Neutrophil (primary cell): Measurements from ENCODE around the gene FERMT3.

Experiments used
- H3K27ac ChIP-seq: fragments of 200-600 bp; sonication (generic); 2 replicates; pipeline ENCODE4 v1.5.1; 2016; ENCODE audit warnings: mild to moderate bottlenecking, moderate library complexity
- H3K27me3 ChIP-seq: fragments of 200-600 bp; sonication (generic); 2 replicates; pipeline ENCODE4 v1.6.0; 2016; ENCODE audit warnings: mild to moderate bottlenecking
- H3K36me3 ChIP-seq: fragments of 200-600 bp; sonication (generic); 2 replicates; pipeline ENCODE4 v1.5.1; 2017
- H3K4me1 ChIP-seq, 2 experiments: fragments of 200-600 bp in 1 of 2; sonication (generic) in 1 of 2; 1 replicate in 1 of 2; 2 replicates in 1 of 2; pipeline versions ENCODE4 v1.5.1 to v1.6.1; 2013 to 2016; ENCODE audit warnings: low read depth in 1 of 2, low read length in 1 of 2, mild to moderate bottlenecking in 1 of 2, moderate library complexity in 1 of 2; ENCODE audit not compliant: control insufficient read depth in 1 of 2, insufficient read depth in 1 of 2
- H3K4me3 ChIP-seq, 2 experiments: fragments of 200-600 bp in 1 of 2; sonication (generic) in 1 of 2; 1 replicate in 1 of 2; 2 replicates in 1 of 2; pipeline ENCODE4 v1.5.1; 2013 to 2016; ENCODE audit warnings: low read depth in 1 of 2, low read length in 1 of 2, mild to moderate bottlenecking in 1 of 2, moderate library complexity in 1 of 2
- H3K9me3 ChIP-seq: fragments of 200-600 bp; sonication (generic); 2 replicates; pipeline ENCODE4 v1.5.1; 2016
- TF ChIP-seq, protein P1 (sequence below): fragments of 200-600 bp; sonication (generic); IDR thresholded peaks from 2 replicates; pipeline ENCODE4 v1.5.1; 2016; ENCODE audit warnings: antibody characterized with exemption

The FERMT3 gene

DNA sequence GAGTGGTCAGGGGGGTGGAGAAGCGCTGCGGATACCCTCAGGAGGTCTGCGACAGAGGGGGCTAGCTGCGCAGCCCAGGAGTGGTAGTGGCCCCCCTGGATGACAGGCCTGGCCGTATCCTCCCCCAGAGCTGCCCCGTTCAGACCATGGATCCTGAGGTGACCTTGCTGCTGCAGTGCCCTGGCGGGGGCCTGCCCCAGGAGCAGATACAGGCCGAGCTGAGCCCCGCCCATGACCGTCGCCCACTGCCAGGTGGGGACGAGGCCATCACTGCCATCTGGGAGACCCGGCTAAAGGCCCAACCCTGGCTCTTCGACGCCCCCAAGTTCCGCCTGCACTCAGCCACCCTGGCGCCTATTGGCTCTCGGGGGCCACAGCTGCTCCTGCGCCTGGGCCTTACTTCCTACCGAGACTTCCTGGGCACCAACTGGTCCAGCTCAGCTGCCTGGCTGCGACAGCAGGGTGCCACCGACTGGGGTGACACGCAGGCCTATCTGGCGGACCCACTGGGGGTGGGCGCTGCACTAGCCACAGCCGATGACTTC, 20.1 kb downstream of the FERMT3 start:
- TF ChIP-seq, protein P1, sequence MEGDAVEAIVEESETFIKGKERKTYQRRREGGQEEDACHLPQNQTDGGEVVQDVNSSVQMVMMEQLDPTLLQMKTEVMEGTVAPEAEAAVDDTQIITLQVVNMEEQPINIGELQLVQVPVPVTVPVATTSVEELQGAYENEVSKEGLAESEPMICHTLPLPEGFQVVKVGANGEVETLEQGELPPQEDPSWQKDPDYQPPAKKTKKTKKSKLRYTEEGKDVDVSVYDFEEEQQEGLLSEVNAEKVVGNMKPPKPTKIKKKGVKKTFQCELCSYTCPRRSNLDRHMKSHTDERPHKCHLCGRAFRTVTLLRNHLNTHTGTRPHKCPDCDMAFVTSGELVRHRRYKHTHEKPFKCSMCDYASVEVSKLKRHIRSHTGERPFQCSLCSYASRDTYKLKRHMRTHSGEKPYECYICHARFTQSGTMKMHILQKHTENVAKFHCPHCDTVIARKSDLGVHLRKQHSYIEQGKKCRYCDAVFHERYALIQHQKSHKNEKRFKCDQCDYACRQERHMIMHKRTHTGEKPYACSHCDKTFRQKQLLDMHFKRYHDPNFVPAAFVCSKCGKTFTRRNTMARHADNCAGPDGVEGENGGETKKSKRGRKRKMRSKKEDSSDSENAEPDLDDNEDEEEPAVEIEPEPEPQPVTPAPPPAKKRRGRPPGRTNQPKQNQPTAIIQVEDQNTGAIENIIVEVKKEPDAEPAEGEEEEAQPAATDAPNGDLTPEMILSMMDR: no peak
- H3K27me3 ChIP-seq: no peaks in the 10 kb centered on the region
- H3K27ac ChIP-seq: peak overlapping the region; percentile 85
- peaks cover 31% of the 10 kb centered on the region for H3K36me3 ChIP-seq
- H3K4me1 ChIP-seq: peaks cover 47 to 50% of the 10 kb centered on the region in 2 experiments
- peak overlapping the region; percentile 75 to 84 for H3K4me3 ChIP-seq
- H3K9me3 ChIP-seq: no peaks in the 10 kb centered on the region

DNA sequence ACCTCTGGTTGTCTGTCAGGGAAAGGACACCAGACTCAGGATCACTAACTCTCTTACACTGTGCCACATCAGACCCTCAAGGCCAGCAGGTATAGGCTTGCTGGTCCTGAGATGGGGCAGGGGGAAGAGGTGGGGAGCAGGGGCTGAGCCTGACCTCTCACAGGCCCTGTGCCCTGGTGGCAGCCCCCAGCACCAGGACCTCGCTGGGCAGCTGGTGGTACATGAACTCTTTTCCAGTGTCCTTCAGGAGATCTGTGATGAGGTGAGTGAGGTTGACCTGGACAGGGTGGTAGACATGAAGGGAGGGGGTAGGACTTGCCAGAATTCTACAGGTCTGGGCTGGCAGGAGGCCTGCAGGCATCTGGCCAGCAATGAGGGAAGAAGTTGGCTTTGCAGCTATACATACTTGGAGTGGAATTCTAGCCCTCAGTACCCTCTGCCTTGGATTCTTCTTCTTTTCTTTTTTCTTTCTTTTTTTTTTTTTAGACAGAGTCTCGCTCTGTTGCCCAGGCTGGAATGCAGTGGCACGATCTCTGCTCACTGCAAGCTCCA, 21.0 kb downstream of the FERMT3 start:
- Histone ChIP-seq H3K9me3 (no peaks in the 10 kb centered on the region), H3K36me3 (peaks cover 23% of the 10 kb centered on the region), H3K27me3 (no peaks in the 10 kb centered on the region), H3K4me3 (peak overlapping the region; percentile 75 to 84), H3K27ac (peak overlapping the region; percentile 85), H3K4me1 (peaks cover 56 to 59% of the 10 kb centered on the region in 2 experiments)
- TF ChIP-seq, protein P1: no peak

DNA sequence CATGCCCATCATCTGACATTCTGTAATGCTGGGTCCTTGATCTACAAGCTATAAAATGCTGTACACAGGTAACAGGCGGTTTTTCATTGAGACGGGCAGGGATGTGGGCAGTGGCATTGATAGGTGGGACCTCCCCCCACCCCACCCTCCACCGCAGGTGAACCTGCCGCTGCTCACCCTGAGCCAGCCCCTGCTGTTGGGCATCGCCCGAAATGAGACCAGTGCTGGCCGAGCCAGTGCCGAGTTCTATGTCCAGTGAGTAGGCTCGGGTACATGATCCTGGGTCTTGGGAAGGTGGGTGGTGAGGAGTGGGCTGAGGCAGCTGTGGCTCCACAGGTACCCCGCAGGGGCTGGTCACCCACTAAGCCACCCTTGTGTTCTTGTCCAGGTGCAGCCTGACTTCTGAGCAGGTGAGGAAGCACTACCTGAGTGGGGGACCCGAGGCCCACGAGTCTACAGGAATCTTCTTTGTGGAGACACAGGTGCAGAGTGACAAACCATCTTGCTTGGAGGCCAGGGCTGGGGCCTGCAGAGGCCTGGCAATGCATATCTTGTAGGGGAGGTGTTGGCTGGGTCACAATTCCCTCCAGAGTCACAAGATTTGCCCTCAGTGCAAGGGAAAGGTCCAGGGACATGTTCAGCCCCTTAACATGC, 22.7 kb downstream of the FERMT3 start:
- TF ChIP-seq, protein P1: no peak
- no peaks in the 10 kb centered on the region for H3K9me3 ChIP-seq
- H3K36me3 ChIP-seq: peaks cover 6% of the 10 kb centered on the region
- peak overlapping the region in 1 of 2 experiments; percentile 96 for H3K4me3 ChIP-seq
- H3K4me1 ChIP-seq: peaks cover 63 to 67% of the 10 kb centered on the region in 2 experiments
- H3K27ac ChIP-seq: peak overlapping the region; percentile 97
- H3K27me3 ChIP-seq: peaks cover 11% of the 10 kb centered on the region

DNA sequence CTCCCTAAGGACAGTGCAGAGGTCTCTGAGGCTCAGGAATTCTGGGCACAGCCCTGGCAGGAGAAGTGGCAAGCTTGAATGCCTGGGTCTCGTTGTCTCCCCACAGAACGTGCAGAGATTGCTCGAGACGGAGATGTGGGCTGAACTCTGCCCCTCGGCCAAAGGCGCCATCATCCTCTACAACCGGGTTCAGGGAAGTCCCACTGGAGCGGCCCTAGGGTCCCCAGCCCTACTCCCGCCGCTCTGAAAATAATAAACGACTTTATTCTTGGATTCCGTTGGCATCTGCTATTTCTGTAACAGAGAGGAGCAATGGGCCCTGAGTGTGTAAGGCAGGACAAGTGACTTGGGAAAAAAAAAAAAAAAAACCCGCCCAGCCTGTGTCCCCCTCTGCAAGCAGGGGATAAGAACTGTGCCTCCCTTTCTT, 23.2 kb downstream of the FERMT3 start:
- Histone ChIP-seq H3K27me3 (peaks cover 14% of the 10 kb centered on the region), H3K36me3 (peaks cover under 1% of the 10 kb centered on the region), H3K4me3 (peak overlapping the region; percentile 77 to 96), H3K27ac (peak overlapping the region; percentile 97), H3K4me1 (peaks cover 61 to 68% of the 10 kb centered on the region in 2 experiments), H3K9me3 (no peaks in the 10 kb centered on the region)
- TF ChIP-seq, protein P1: no peak

DNA sequence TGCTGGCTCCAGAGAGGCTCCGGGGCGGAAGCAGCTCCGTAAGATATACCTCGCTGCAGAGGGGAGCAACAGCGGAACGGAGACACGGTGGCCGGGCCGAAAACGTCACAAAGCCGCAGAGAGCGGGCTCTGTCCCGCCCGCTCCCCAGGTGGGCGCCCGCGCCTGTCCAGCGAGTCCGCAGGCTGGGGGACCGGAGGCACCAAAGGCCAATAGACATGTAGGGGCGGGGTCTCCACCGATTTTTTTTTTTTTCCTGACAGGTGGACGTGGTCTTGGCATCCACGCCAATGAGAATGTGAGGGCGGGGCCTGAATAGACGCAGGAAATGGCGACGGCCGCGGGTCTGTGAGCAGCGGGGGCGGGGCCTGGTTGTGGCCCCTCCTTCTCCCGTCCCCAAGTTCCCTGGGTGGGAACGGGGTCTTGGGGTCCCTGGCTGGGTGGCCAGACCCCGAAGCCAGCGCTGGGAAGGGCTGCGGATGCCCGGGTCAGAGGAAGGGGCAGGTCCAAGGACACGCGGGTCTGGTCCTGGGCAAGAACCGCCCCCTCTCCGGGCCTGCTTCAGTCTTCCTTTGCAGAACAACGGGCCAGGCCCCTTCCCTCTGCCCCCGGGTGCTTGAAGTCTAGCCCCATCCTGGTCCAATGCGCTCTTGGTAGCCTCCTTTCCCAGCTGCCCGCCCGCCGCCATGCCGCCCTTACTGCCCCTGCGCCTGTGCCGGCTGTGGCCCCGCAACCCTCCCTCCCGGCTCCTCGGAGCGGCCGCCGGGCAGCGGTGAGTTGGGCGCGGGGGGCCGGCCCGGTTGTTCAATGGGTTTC, 23.9 kb downstream of the FERMT3 start, which contains the start of gene DNAJC4:
TSS of gene DNAJC4 (plus strand) at position 378 of the 814 bp plus-strand sequence. CDS start at position 685, 307 bp downstream.
- Histone ChIP-seq H3K27ac (peak within 1 kb of the TSS; percentile 97), H3K4me1 (peaks cover 60 to 68% of the 10 kb centered on the region in 2 experiments), H3K27me3 (peaks cover 20% of the 10 kb centered on the region), H3K9me3 (no peaks in the 10 kb centered on the region), H3K4me3 (peak within 1 kb of the TSS; percentile 77 to 96), H3K36me3 (no peaks in the 10 kb centered on the region)
- TF ChIP-seq, protein P1: no peak
